GM12878 (cell line): ENCODE results near the gene RIIAD1. TPM values are rescaled to one million over a fixed set of nuclear protein-coding genes. Genes with fewer than 3 reads are reported as not detected.

ENCODE experiments used
- BHLHE40 ChIP-seq, 2 experiments: fragments of 450-650 bp in 1 of 2; IDR thresholded peaks; 2 replicates each; pipeline ENCODE4 v1.6.1; 2011 to 2017; ENCODE audit warnings: low read depth in 2 of 2, borderline replicate concordance in 1 of 2, improper control_type of control experiment in 1 of 2, low read length in 1 of 2, mild to moderate bottlenecking in 1 of 2
- DPF2 ChIP-seq: fragments of 450-650 bp; IDR thresholded peaks from 2 replicates; pipeline ENCODE4 v1.6.1; 2017; ENCODE audit warnings: mild to moderate bottlenecking
- HCFC1 ChIP-seq: fragments of 150-350 bp; IDR thresholded peaks from 2 replicates; pipeline ENCODE4 v1.6.1; 2014; ENCODE audit warnings: low read length
- HDAC2 ChIP-seq: fragments of 200-600 bp; sonication (generic); IDR thresholded peaks from 2 replicates; pipeline ENCODE4 v1.6.1; 2017
- HDAC6 ChIP-seq: fragments of 200-600 bp; sonication (generic); IDR thresholded peaks from one replicate; pipeline ENCODE4 v1.8.0; 2017; ENCODE audit warnings: antibody characterized with exemption; ENCODE audit not compliant: unreplicated experiment
- IKZF1 ChIP-seq: fragments of 450-650 bp; conservative IDR thresholded peaks from 2 replicates; pipeline ENCODE4 v1.6.1; 2017; ENCODE audit warnings: antibody characterized with exemption, mild to moderate bottlenecking
- IRF4 ChIP-seq: IDR thresholded peaks from 2 replicates; pipeline ENCODE4 v1.6.1; 2011; ENCODE audit warnings: low read depth, low read length
- LARP7 ChIP-seq: fragments of 450-650 bp; IDR thresholded peaks from 2 replicates; pipeline ENCODE4 v1.6.1; 2017; ENCODE audit warnings: mild to moderate bottlenecking
- MEF2B ChIP-seq: fragments of 450-650 bp; IDR thresholded peaks from 2 replicates; pipeline ENCODE4 v1.6.1; 2018; ENCODE audit warnings: mild to moderate bottlenecking, moderate library complexity; ENCODE audit not compliant: partially characterized antibody, poor library complexity, severe bottlenecking
- MYC ChIP-seq: IDR thresholded peaks from 2 replicates; pipeline ENCODE4 v1.6.1; 2011; ENCODE audit warnings: mild to moderate bottlenecking, low read length, moderate library complexity, inconsistent platforms; ENCODE audit not compliant: insufficient read depth, insufficient replicate concordance, insufficient read length, severe bottlenecking
- NBN ChIP-seq: fragments of 450-650 bp; IDR thresholded peaks from 2 replicates; pipeline ENCODE4 v1.6.1; 2016
- NR2F1 ChIP-seq: fragments of 450-650 bp; conservative IDR thresholded peaks from 2 replicates; pipeline ENCODE4 v1.6.1; 2017; ENCODE audit warnings: mild to moderate bottlenecking
- RELA ChIP-seq: fragments of 450-650 bp; IDR thresholded peaks from 2 replicates; pipeline ENCODE4 v1.8.0; 2014; ENCODE audit warnings: borderline replicate concordance; ENCODE audit not compliant: partially characterized antibody
- SIN3A ChIP-seq: IDR thresholded peaks from 2 replicates; pipeline ENCODE4 v1.6.1; 2012; ENCODE audit warnings: low read depth, low read length, improper control_type of control experiment
- SMAD5 ChIP-seq: IDR thresholded peaks from 2 replicates; pipeline ENCODE4 v1.6.1; 2016; ENCODE audit warnings: antibody characterized with exemption, low read depth
- SRF ChIP-seq, 2 experiments: IDR thresholded peaks; 2 replicates each; pipeline ENCODE4 v1.6.1; 2011; ENCODE audit warnings: low read depth in 2 of 2, low read length in 2 of 2, mild to moderate bottlenecking in 1 of 2, moderate library complexity in 1 of 2
- STAT1 ChIP-seq: fragments of 450-650 bp; conservative IDR thresholded peaks from 2 replicates; pipeline ENCODE4 v1.6.1; 2014; ENCODE audit warnings: antibody characterized with exemption, mild to moderate bottlenecking
- TCF3 ChIP-seq: IDR thresholded peaks from 2 replicates; pipeline ENCODE4 v1.6.1; 2012; ENCODE audit warnings: low read depth, mild to moderate bottlenecking, low read length, borderline replicate concordance; ENCODE audit not compliant: insufficient read depth
- TCF7 ChIP-seq: IDR thresholded peaks from 2 replicates; pipeline ENCODE4 v1.6.1; 2014; ENCODE audit warnings: antibody characterized with exemption, borderline replicate concordance
- ZNF207 ChIP-seq: fragments of 450-650 bp; IDR thresholded peaks from 2 replicates; pipeline ENCODE4 v1.6.1; 2014; ENCODE audit warnings: antibody characterized with exemption, mild to moderate bottlenecking, borderline replicate concordance
- ZSCAN29 ChIP-seq: fragments of 450-650 bp; IDR thresholded peaks from 2 replicates; pipeline ENCODE4 v1.6.1; 2017; ENCODE audit warnings: mild to moderate bottlenecking, moderate library complexity
- polyA plus RNA-seq, 11 experiments: library from polyadenylated mRNA; depleted of rRNA in 4 of 11; unstranded in 6 of 11; stranded (reverse) in 5 of 11; fragments of >200 nt; fragmentation: Nextera tagmentation in 4 of 11; fragmentation: Illumina TruSeq in 1 of 11; extraction: Ambion mirVana in 4 of 11; extraction: Trizol in 1 of 11; gene quantifications; 1 replicate in 1 of 11; 2 replicates in 10 of 11; pipeline versions ENCODE4 v1.2.1 to v1.2.3, GENCODE V29; 2011 to 2016; ENCODE audit warnings: inconsistent platforms in 2 of 11, missing spikeins in 2 of 11, low read depth in 1 of 11
- total RNA-seq, 4 experiments: library from RNA; depleted of rRNA in 3 of 4; stranded (reverse); fragments of >200 nt in 3 of 4; fragmentation: Illumina TruSeq in 1 of 4; extraction: Trizol in 1 of 4; gene quantifications; 2 replicates each; pipeline versions ENCODE4 v1.2.1 to v1.2.3, GENCODE V29; 2013 to 2021
- TF ChIP-seq, protein P1 (sequence below): IDR thresholded peaks from 2 replicates; pipeline ENCODE4 v1.6.1; 2012; ENCODE audit warnings: mild to moderate bottlenecking, low read depth, low read length
- TF ChIP-seq, protein P2 (sequence below): IDR thresholded peaks from 2 replicates; pipeline ENCODE4 v1.6.1; 2012; ENCODE audit warnings: low read depth, low read length, improper control_type of control experiment
- TF ChIP-seq, protein P3 (sequence below): IDR thresholded peaks from 2 replicates; pipeline ENCODE4 v1.6.1; 2012; ENCODE audit warnings: low read depth, low read length, improper control_type of control experiment
- TF ChIP-seq, protein P4 (sequence below): IDR thresholded peaks from 2 replicates; pipeline ENCODE4 v1.6.1; 2011; ENCODE audit warnings: low read depth, low read length, improper control_type of control experiment, borderline replicate concordance

Gene RIIAD1
- total and polyA plus RNA-seq, 10 of the 15 experiments (the other 5 are each of a cell fraction or from before 2014, with no cell fraction given) = not detected

DNA sequence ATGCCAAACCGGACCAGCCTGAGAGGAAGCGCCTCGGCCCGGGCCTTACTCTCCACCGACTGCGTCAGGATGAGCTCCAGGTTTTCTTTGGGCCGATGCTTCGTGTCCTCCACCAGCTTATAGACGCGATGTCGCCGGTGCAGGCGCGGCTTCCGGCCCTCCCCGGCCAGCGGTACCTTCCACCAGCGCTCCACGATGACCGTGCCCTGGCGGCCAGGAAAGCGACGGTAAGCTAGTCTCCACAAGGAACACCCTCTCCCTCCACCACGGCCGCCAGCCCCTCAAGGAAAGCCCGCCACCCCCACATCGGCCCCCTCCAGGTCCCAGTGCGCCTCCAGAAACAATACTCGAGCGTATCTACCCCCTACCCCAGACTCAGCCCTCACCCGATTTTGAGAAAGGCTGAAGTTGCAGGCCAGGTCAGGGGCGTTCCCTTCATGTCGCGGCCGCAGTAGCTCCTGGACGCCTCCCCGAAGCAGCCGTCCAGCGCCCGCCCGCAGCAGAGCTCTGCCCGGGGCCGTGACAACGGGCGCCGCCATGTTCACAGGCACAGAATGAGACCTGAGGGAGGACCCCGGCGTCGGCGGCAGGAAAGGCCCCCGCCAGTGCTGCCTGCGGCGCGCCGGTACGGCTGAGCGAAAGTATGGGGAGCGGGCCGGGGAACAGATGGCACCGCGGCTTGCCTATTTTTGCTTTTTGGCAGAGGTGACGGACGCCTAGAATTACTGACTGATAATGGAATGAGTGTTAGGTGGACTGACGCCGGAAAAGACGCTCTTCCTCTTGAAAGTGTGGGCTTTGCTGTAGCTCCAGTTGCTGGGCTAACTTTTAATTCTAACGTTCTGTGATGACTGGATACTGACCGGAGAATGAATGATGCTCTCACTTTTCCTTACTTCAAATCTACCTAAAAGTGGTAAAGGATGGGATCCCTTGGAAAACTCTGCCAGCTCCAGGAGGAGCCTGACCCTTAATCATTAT, 41.9 kb downstream of the RIIAD1 start, which contains the start of gene MRPL9 (continued):
- TF ChIP-seq, protein P1, sequence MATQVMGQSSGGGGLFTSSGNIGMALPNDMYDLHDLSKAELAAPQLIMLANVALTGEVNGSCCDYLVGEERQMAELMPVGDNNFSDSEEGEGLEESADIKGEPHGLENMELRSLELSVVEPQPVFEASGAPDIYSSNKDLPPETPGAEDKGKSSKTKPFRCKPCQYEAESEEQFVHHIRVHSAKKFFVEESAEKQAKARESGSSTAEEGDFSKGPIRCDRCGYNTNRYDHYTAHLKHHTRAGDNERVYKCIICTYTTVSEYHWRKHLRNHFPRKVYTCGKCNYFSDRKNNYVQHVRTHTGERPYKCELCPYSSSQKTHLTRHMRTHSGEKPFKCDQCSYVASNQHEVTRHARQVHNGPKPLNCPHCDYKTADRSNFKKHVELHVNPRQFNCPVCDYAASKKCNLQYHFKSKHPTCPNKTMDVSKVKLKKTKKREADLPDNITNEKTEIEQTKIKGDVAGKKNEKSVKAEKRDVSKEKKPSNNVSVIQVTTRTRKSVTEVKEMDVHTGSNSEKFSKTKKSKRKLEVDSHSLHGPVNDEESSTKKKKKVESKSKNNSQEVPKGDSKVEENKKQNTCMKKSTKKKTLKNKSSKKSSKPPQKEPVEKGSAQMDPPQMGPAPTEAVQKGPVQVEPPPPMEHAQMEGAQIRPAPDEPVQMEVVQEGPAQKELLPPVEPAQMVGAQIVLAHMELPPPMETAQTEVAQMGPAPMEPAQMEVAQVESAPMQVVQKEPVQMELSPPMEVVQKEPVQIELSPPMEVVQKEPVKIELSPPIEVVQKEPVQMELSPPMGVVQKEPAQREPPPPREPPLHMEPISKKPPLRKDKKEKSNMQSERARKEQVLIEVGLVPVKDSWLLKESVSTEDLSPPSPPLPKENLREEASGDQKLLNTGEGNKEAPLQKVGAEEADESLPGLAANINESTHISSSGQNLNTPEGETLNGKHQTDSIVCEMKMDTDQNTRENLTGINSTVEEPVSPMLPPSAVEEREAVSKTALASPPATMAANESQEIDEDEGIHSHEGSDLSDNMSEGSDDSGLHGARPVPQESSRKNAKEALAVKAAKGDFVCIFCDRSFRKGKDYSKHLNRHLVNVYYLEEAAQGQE = 0 out of 2 replicates have a peak, but pooled peaks have one; percentile 24
- TF ChIP-seq MEF2B (peak; percentile 12), RELA (peak; percentile 65), NR2F1 (0 out of 2 replicates have a peak, but pooled peaks have one; percentile 36), HCFC1 (peak; percentile 88), DPF2 (0 out of 2 replicates have a peak, but pooled peaks have one; percentile 51), BHLHE40 (IDR thresholded peaks at IDR 0.05; ENCODE audit: borderline replicate concordance in 1 of 2, low read depth in 2 of 2, low read length in 1 of 2) (peak in 1 of 2 experiments; percentile 26; a peak in 1 of 4 replicates), SMAD5 (peak; percentile 66), IRF4 (no peak), STAT1 (0 out of 2 replicates have a peak, but pooled peaks have one; percentile 49), MYC (peak; percentile 97), TCF3 (peak; percentile 79; the same call in 1 of the 2 replicates), SRF (IDR thresholded peaks at IDR 0.05; ENCODE audit: low read depth in 2 of 2, low read length in 2 of 2) (peak in 1 of 2 experiments; percentile 88; a peak in 1 of 4 replicates), SIN3A (peak; percentile 45; the same call in 1 of the 2 replicates), ZNF207 (peak; percentile 85), HDAC6 (peak; percentile 91), ZSCAN29 (no peak), NBN (0 out of 2 replicates have a peak, but pooled peaks have one; percentile 80), TCF7 (no peak), LARP7 (0 out of 2 replicates have a peak, but pooled peaks have one; percentile 21), IKZF1 (peak; percentile 93), HDAC2 (peak; percentile 88)
- TF ChIP-seq, protein P2, sequence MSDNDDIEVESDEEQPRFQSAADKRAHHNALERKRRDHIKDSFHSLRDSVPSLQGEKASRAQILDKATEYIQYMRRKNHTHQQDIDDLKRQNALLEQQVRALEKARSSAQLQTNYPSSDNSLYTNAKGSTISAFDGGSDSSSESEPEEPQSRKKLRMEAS = peak; percentile 90
- TF ChIP-seq, protein P3, sequence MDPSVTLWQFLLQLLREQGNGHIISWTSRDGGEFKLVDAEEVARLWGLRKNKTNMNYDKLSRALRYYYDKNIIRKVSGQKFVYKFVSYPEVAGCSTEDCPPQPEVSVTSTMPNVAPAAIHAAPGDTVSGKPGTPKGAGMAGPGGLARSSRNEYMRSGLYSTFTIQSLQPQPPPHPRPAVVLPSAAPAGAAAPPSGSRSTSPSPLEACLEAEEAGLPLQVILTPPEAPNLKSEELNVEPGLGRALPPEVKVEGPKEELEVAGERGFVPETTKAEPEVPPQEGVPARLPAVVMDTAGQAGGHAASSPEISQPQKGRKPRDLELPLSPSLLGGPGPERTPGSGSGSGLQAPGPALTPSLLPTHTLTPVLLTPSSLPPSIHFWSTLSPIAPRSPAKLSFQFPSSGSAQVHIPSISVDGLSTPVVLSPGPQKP = 0 out of 2 replicates have a peak, but pooled peaks have one; percentile 27
- TF ChIP-seq, protein P4, sequence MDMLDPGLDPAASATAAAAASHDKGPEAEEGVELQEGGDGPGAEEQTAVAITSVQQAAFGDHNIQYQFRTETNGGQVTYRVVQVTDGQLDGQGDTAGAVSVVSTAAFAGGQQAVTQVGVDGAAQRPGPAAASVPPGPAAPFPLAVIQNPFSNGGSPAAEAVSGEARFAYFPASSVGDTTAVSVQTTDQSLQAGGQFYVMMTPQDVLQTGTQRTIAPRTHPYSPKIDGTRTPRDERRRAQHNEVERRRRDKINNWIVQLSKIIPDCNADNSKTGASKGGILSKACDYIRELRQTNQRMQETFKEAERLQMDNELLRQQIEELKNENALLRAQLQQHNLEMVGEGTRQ = no peak
